Raji (cell line): ENCODE measurements around the gene SYDE1.

Experiments used
- POLR2A ChIP-seq: IDR thresholded peaks from 2 replicates; pipeline ENCODE4 v1.6.1; 2011; ENCODE audit warnings: low read depth, low read length, control low read depth; ENCODE audit not compliant: insufficient read depth

SYDE1 gene

DNA sequence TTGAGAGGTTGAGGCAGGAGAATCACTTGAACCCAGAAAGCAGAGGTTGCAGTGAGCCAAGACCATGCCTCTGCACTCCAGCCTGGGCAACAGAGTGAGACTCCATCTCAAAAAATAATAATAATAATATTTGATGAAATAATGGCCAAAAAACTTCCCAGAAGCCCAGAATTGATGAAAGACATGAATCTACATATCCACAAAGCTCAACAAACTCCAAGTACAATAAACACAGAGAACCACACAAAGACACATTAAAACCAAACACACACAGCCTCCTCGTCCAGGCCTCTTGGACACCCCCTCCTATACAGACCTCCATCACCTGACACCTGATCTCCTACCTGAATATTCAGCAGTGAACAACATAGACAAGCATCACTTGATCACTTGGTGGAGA, 3.2 kb upstream of the SYDE1 start:
- no peak for TF ChIP-seq POLR2A

DNA sequence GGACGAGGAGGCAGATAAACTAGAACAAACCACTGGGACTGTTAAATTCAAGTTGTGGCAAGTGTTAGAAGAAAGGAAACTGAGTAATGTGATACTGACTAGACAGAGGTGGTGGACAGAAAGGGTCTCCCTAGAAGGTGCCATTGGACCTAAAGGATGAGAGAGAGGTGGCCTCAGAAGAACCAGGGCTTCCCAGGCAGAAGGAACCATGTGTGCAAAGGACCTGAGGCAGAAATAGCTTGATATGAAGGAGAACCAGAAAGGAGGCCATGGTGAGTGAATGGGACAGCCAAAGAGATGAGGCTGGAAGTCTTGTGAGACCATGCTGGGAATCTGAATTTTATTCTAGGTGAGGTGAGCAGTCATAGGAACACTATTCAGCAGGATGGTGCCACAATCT, 2.8 kb upstream of the SYDE1 start:
- TF ChIP-seq POLR2A: no peak

DNA sequence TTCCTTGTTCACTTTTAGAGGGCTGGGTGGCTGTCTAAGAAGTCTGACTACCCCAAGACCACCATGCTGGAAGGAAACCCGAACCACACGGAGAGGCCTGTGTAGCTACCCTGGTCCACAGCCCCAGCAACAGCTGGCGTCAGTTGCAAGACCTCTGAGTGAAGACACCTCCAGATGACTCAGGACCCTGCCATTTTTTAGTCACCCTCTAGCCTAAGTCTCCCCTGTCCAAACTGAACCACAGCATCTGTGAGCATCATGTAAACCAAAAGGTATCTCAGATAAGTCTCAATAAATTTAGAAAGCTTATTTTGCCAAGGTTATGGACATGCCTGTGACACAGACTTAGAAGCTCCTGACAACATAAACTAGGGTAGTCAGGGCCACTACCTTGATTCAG, 2.2 kb upstream of the SYDE1 start:
- TF ChIP-seq POLR2A: no peak

DNA sequence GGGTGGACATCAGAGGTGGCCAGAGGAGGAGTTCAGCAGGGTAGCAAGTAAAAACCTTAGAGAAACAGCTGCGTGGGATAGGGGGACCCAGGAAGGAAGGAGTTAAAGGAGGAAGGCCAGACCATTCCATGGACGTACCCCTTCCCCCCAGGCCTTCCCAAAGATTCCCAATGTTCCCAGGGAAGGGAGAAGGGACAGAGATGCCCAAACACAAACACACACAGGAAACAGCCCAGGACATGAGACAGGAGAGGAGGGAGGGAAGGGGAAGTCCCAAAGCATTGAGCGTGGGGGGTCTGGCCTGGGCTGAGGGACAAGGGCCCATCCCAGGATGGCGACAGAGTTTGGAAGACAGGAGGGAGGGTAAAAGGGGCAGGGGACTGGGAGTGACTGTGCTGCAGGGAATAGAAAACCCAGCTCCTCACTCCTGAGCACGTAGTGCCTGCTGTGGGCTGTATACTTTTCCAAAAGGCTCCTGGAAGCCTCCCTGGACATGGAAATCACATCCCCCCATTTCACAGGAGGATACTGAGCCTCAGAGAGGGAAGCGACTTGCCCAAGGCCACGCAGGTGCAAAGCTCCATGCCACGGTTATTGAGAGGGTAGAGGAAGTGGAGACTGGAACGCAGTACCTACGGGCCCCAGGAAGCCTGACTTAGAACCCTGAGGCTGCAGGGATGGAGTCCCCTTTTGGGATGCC, 1.1 kb downstream of the SYDE1 start:
- TF ChIP-seq POLR2A: no peak

DNA sequence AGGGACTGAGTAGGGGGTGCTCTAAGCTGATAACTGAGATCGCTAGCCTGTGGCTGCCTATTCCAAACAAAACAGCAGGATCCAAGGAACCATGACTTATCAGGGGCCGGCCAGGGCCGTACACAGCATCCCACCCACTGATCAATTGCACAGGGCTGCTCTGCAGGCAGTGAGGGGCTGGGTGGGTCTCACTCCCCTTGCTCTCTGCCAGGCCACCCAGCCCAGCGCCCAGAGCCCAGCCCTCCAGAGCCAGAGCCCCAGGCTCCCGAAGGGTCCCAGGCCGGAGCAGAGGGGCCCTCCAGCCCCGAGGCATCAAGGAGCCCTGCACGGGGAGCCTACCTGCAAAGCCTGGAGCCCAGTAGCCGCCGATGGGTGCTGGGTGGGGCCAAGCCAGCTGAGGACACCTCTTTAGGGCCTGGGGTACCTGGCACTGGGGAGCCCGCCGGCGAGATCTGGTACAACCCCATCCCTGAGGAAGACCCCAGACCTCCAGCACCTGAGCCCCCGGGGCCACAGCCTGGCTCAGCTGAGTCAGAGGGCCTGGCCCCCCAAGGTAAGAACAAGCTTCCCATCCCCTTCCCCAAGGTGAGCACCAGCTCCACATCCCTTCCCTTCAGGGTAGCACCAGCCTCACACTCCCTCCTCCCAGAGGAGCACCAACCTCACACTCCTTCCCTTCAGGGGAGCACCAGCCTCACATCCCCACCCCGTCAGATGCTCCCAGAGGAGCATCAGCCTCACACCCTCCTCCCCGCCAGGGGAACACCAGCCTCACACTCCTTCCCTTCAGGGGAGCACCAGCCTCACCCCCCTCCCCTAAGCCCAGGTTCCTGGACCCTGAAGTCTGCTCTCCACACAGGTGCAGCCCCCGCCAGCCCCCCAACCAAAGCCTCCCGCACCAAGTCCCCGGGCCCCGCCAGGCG, 1.9 kb downstream of the SYDE1 start:
- no peak for TF ChIP-seq POLR2A

DNA sequence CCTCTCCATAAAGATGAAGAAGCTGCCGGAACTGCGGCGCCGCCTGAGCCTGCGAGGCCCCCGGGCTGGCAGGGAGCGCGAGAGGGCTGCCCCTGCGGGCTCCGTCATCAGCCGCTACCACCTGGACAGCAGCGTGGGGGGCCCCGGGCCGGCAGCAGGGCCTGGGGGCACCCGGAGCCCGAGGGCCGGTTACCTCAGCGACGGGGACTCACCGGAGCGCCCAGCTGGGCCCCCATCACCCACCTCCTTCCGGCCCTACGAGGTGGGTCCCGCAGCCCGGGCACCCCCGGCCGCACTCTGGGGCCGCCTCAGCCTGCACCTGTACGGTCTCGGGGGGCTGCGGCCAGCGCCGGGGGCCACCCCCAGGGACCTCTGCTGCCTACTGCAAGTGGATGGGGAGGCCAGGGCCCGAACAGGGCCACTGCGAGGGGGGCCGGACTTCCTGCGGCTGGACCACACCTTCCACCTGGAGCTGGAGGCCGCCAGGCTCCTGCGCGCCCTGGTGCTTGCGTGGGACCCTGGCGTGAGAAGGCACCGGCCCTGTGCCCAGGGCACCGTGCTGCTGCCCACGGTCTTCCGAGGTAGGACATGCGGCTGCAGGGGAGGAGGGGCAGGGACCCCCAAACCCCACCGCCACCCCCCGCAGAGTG, 2.7 kb downstream of the SYDE1 start:
- no peak for TF ChIP-seq POLR2A

DNA sequence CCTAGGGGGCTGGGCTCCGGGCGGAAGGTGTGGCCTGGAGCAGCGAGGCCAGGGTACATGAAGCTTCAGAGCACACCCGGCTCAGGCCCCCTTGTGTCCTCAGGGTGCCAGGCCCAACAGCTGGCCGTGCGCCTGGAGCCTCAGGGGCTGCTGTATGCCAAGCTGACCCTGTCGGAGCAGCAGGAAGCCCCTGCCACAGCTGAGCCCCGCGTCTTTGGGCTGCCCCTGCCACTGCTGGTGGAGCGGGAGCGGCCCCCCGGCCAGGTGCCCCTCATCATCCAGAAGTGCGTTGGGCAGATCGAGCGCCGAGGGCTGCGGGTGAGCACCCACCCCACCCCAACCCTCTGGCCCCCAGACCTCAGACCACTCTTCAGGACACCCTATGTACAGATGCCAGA, 3.2 kb downstream of the SYDE1 start:
- no peak for TF ChIP-seq POLR2A

DNA sequence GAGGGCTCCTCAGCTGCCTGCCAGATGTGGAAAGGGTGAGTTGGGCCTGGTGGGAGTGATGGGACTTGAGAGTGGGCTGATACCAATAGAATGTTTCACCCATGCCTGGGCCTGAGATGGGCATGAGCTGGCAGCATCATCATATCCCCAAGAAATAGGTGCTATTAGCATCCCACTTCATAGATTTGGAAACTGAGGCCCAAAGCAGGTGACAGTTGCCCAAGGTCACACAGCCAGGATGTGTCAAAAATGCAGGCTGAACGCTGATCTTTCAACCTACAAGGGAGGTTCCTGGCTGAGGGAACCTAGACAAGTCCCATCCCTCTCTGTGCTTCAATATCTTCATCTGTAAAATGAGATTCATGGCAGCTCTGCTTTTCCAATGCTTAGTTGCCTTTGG, 4.6 kb downstream of the SYDE1 start:
- TF ChIP-seq POLR2A: no peak

DNA sequence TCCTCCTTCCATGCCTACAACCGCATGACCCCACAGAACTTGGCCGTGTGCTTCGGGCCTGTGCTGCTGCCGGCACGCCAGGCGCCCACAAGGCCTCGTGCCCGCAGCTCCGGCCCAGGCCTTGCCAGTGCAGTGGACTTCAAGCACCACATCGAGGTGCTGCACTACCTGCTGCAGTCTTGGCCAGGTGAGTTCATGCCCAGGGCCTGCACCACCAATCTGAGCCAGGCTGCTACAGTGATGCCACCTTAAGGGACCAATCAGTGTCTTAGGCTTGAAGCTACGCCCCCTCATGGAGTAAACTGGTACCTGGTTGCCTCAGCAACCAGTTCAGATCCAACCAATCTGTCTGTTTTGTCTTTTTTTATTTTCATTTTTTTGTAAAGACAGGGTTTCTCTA, 5.2 kb downstream of the SYDE1 start:
- no peak for TF ChIP-seq POLR2A

DNA sequence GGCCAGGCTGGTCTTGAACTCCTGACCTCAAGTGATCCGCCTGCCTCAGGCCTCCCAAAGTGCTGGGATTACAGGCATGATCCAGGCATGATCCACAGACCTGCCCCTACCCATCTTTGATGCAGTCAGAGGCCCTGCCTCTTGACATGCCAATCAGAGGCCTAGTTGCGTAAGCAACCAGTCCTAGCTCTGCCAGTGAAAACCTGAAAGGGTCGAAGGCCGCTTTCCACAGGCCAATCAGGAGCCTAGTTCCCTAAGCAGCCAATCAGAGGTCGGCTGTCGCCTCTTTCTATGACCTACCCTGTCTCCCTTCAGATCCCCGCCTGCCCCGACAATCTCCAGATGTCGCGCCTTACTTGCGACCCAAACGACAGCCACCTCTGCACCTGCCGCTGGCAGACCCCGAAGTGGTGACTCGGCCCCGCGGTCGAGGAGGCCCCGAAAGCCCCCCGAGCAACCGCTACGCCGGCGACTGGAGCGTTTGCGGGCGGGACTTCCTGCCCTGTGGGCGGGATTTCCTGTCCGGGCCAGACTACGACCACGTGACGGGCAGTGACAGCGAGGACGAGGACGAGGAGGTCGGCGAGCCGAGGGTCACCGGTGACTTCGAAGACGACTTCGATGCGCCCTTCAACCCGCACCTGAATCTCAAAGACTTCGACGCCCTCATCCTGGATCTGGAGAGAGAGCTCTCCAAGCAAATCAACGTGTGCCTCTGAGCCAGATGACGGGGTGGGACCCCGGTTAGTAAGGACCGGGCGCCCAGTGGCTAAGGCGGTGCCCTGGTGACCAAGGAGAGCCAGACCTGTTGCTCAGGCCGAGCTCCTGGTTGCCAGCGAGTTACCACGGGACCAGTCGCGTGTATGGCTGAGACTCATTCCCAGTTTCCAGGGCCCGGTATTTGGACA, 6.3 kb downstream of the SYDE1 start:
- no peak for TF ChIP-seq POLR2A

DNA sequence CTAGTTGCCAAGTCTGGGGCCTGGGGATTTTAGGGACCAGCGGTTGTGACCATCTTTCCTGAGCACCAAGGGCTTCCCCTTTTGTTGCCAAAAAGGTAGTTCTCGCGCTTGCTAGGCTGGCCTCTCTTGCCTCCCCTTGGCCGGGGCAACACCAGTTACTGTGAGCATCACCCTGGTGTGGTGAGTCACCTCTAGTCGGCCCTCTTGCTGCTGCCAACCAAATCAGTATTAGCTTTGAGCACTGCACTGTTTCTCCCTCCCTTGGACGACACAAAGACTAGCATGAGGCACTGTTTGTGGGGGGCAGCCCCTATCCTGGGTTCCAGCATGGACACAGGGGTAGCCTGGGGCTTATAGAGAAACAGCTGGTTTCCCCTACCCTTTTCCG, 6.9 kb downstream of the SYDE1 start:
- TF ChIP-seq POLR2A: no peak

DNA sequence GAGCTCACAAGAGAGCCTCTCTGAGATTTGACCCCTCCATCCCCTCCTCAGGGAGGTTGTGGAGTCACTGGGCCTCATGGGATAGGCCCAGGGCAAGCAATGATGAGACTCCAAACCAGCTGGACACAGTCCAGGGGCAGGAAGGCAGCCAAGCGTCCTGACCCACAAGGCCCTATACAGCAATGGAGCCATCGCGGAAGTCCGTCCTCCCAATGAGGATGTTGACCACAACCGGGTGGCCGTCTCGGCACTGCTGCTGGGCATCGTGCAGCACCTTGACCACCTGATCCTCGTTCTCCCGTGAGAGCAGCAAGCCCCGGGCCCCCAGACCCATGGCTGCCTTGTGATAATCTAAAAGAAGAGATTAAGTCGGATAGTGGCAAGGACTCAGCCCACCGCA, 7.9 kb downstream of the SYDE1 start:
- TF ChIP-seq POLR2A: no peak

DNA sequence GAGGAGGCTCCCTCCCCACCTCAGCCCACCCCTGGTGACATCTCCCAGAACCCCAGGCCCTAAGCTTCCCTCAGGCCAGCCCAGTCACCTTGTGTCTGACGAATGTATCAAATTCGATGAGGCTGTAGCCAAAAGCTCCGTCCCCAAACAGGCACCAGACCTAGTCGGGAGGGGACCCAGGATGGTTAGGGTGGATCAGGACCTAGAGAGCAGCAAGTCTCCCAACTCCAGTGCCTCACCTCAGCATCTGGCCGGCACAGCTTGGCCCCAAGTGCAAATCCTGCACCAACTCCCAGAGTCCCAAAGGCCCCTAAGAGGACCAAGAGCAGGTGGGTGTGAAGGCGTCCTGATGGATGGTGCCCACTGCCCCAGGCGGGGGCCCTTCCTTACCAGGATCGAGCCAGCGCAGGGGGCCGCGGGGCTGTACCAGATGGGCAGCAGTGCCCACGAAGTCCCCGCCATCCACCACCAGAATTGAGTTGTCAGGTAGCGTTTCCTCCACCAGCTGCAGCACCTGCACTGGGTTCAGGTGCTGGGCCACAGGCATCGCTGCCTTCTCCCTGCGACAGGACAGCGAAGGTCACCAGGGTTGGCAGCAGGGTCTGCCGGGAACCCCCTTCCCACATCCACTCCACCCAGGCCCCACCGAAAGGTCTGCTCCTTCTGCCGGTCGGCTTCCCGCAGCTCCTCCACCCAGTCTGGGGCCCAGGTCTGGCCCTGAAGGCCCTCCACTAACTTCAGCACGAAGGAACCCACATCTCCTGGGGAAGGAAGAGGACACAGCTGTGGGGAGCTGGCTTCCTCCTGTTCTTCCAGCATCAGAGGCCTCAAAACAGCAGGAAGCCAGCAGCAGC, 8.8 kb downstream of the SYDE1 start:
- TF ChIP-seq POLR2A: no peak

DNA sequence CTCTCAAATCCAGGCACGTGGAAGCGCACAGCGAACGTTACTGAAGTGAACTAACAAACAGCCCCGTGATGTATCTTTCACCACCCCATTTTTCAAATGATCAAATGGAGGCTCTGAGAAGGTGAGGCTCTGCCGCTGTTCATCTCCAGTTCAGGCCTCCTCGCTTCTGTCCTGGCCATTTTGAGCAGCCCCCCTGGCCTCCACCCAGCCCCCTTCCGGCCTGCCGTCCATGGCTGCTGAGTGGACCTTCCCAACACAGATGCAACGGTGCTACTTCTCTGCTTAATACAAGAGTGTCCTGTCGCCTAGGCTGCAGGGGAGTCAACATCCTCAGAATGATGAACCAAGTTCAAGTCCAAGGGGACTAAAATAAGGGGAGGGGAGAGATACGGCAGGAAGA, 9.7 kb downstream of the SYDE1 start:
- TF ChIP-seq POLR2A: no peak
